Measurements from ENCODE around the gene BCR.
A peak's percentile ranks its signal among the peaks of the same experiment; 100 is the strongest.

BCR gene

GRCh38 chr22:23199159-23199558 lies 18.9 kb downstream of the BCR start:
- TF ChIP-seq CTCF (conservative IDR thresholded peaks at IDR 0.05; ENCODE audit: low read depth, low read length): no peak
- DNase-seq (ENCODE audit: low read depth): no peak
- H3K4me3 ChIP-seq (ENCODE audit: low read length): no peak overlapping the region

GRCh38 chr22:23200898-23201297 lies 20.6 kb downstream of the BCR start:
- no peak overlapping the region for H3K4me3 ChIP-seq (ENCODE audit: low read length)
- TF ChIP-seq CTCF (conservative IDR thresholded peaks at IDR 0.05; ENCODE audit: low read depth, low read length): no peak
- DNase-seq (ENCODE audit: low read depth): no peak

DNA sequence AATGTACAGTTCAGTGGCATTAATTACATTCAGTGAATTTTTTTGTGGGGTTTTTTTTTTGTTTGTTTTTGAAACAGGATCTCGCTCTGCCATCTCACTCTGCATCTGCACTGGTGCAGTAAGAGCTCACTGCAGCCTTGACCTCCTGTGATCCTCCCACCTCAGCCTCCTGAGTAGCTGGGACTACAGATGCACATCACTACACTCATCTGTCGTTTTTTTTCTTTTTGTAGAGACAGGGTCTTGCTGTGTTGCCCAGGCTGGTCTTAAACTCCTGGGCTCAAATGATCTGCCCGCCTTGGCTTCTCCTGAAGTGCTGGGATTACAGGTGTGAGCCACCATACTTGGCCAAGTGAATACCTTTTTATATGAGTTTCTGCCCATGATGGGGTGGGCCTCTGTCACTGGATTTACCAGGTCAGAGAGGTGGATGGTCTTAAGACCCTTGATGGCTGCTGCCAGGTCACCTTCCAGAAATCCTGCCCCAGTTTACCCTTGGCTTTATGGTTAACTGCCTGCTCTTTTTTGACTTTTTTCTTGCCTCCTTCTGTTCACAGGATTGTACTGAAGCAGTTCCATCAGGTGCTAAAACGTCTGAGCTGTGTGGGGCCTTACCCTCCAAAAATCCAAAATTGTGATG lies 22.6 kb downstream of the BCR start:
- no peak for TF ChIP-seq CTCF (conservative IDR thresholded peaks at IDR 0.05; ENCODE audit: low read depth, low read length)
- DNase-seq (ENCODE audit: low read depth): no peak
- H3K4me3 ChIP-seq (ENCODE audit: low read length): no peak overlapping the region

GRCh38 chr22:23203452-23204124 lies 23.3 kb downstream of the BCR start:
- DNase-seq (ENCODE audit: low read depth): no peak
- TF ChIP-seq CTCF (conservative IDR thresholded peaks at IDR 0.05; ENCODE audit: low read depth, low read length): no peak
- H3K4me3 ChIP-seq (ENCODE audit: low read length): no peak overlapping the region

GRCh38 chr22:23204125-23204488 lies 23.8 kb downstream of the BCR start:
- no peak for DNase-seq (ENCODE audit: low read depth)
- TF ChIP-seq CTCF (conservative IDR thresholded peaks at IDR 0.05; ENCODE audit: low read depth, low read length): no peak

GRCh38 chr22:23204541-23205157 lies 24.3 kb downstream of the BCR start:
- no peak overlapping the region for H3K4me3 ChIP-seq (ENCODE audit: low read length)
- peak; percentile 65 for DNase-seq (ENCODE audit: low read depth)
- TF ChIP-seq CTCF (conservative IDR thresholded peaks at IDR 0.05; ENCODE audit: low read depth, low read length): no peak

More at GRCh38 chr22:23204125-23204488, 23.8 kb downstream of the BCR start:
- H3K4me3 ChIP-seq (ENCODE audit: low read length): no peak overlapping the region
